ENCODE measurements around the gene FAM162B.
"Not testable (repeated sequence)": the region's sequence is repeated elsewhere in the genome, so short reads cannot be mapped to it uniquely, and the experiment has no call there.

FAM162B gene

GRCh38 chr6:116764961-116765841 lies at the start of gene FAM162B:
Gene FAM162B (minus strand): TSS chr6:116765719. CDS start chr6:116765576, 143 bp downstream.
- DNase-seq = no peak

- DNase-seq = no peak
Measured at GRCh38 chr6:116812051-116812650, 46.6 kb upstream of the FAM162B start.

GRCh38 chr6:116801971-116802370 lies 36.5 kb upstream of the FAM162B start:
- no peak for DNase-seq

DNA sequence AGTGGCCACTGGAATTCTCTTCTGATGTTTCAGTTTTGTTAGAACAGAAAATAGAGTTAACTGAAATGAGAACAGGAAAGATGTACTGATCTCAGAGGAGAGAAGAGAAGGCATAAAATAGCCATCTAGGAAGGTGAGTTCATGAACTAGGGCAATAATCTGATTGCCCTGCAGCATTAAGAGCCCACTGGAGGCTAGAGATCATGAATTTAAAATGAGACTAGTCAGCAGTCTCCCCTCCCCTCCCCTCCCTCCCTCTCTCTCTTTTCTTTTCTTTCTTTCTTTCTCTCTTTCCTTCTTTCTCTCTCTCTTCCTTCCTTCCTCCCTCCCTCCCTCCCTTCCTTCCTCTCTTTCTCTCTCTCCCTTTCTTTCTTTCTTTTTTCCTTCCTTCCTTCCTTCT lies 34.4 kb upstream of the FAM162B start:
- no peak for DNase-seq

DNA sequence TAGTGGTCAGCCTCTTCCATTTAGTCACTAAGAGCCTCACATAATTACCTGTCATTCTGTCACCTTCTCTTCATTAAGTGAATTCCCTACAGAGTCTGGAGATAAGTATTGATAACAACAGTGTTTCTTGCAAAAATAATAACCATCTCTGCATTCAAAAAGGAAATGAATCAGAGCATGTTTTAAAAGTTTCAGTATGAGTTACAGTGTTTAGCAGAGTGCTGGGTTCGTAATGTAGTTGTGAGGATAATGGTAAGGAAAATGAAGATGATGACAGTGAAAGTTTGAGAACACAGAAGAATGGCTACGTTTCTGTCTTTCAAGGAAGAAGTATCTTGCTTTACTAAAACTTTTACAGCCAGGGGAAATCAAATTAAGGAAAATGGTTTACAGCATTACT lies 32.1 kb upstream of the FAM162B start:
- DNase-seq = no peak

DNA sequence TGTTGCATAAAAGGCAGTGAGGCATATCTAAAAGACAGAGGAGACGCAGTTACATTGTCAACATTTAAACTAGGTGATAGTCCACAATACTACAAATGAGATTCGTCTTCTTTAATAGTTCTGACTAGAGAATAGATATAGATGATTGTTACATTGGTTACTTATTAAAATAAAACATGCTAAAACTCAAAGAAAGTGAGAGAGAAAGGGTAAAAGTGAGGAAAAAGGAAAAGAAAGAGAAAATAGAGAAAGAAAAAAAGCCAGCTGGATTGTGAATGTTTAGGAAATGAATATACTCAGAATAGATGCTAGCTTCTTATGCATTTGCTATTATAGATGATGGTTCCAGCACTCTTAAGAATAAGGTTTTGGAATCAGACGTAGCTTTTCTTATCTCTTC lies 27.7 kb upstream of the FAM162B start:
- DNase-seq = no peak

DNA sequence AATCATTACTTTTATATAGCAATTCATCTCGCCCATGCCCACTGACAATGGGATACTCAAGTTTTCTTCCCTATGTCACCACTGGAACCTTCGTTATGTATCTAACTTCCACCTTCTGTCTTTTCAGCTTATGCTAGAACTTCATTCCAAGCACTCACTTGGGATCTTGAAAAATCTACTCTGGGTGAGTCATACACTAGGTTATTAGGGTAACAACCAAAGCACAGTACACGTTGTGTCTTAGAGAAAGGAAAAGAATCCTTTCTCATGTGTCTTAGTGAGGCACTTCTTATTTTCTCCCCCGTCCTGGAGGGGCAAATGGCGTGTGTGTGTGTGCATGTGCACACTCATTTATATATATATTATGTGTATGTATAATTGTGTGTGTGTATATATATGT lies 18.3 kb upstream of the FAM162B start:
- no peak for DNase-seq

- no peak for DNase-seq
Measured at GRCh38 chr6:116779573-116780164, 14.2 kb upstream of the FAM162B start.

- DNase-seq = no peak
Measured at GRCh38 chr6:116773886-116774285, 8.4 kb upstream of the FAM162B start.

GRCh38 chr6:116772450-116772849 lies 6.9 kb upstream of the FAM162B start:
- DNase-seq = no peak

GRCh38 chr6:116767715-116768114 lies 2.2 kb upstream of the FAM162B start:
- no peak for DNase-seq

- DNase-seq = no peak
Measured at GRCh38 chr6:116766506-116767176, 1.1 kb upstream of the FAM162B start.

DNA sequence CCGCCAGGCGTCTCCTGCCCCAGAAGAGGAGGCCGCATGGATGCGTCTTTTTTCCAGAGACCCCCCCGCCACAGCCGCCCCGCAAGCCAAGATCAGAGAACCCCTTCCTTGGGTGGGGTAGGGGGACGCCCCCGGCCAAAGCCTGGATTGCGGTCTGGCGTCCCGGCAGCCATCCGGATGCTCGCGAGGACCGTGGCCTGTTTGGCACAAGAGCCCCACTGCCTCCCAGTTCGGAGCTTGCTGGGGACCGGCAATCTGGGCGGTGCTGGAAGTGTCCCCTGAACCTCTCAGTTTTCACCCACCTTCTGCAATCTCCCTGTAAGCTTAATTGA lies 924 bp downstream of the FAM162B start:
- no peak for DNase-seq

GRCh38 chr6:116763906-116764628 lies 1.5 kb downstream of the FAM162B start:
- no peak for DNase-seq

DNA sequence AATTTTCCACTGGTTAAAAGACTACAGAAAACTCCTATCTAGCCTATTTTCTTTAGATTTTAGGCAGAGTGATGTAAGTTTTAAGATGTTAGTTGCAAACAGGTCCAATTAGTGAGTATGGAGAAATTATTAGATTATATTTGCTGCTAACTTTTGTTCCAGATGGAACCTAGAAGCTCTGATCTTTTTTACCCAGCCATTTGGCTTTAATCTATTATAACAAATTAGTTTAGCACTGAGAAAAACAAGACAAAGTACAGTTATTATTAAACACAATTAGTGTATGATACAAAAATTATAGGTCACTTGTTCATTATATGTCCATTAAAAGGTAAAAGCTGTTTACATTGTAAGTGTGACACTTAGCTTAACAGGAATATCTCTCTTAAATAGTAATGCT lies 2.5 kb downstream of the FAM162B start:
- DNase-seq = no peak

GRCh38 chr6:116762235-116762634 lies 3.3 kb downstream of the FAM162B start:
- no peak for DNase-seq

DNA sequence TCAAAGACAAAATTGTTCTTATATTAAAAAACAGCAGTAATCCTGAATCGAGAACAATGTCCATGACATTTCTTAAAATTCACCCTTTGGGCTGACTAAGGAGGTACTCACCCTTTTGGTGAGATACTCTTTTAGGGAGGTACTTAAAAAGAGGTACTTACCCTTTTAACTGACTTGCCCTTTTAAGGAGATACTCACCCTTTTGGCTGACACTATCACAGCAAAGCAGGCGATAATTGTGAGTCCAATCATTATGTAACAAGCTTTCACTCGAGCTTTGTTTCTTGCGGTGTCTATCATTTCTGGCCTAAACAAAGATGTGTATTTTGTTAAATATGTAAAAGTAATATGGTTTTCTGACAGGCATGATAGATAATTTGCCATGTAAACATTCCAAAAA lies 3.7 kb downstream of the FAM162B start:
- no peak for DNase-seq

DNA sequence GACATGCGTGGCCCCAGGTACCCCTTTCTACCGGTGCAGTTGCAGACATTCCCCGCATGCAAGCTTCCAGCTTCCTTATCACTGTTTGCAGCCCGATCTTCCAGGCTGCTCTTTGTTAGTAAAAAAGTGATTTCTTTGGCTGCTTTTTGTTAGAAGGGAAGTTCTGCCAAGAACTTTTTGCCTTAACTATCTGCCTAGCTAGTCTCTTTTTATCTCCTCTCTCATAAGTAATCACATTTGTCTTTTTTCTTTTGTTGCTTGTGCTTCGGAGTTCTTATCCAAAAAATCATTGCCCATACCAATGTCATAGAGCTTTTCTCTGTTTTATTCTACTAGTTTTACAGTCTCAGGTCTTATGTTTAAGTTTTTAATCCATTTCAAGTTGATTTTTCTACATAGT lies 20.3 kb downstream of the FAM162B start:
- no peak for DNase-seq

- DNase-seq = no peak
Measured at GRCh38 chr6:116741571-116741970, 23.9 kb downstream of the FAM162B start.

GRCh38 chr6:116740486-116740885 lies 25.0 kb downstream of the FAM162B start:
- not testable (repeated sequence) for DNase-seq

DNA sequence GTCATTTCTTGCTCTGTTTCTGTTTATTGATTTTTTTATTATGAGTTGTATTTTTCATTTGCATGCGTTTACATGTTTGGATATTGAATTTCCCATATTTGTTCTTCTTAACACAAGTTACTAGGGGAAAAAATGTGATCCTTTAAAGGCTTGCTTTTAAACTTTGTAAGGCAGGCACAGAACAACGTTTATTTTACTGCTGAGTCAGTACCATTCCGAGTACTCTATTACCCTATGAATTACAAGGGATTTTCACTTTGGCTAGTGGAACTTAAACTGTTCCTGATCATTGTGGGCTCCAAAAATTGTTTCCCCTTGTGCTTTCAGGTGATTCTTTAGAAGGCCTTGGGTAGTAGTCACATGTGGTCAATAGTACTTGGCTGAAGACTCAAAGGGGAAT lies 28.5 kb downstream of the FAM162B start:
- DNase-seq = no peak

DNA sequence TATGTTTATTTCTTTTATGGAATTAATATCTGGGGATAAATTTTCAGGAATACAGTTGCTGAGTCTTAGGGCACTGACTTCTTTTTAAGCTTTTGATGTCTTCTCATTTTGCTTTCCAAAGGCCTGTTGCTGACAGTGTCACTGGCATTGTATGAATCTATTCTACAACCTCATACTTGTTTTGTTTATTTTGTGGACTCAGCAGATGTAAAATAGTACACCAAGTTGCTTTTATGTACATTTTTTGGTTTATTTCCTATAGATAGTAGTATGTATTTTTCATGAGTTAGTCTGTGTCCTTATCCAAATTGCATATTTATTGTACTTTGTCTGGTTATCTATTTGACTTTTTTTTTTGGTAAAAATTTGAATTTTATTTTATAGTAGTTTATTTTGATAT lies 35.0 kb downstream of the FAM162B start:
- DNase-seq = no peak

- DNase-seq = no peak
Measured at GRCh38 chr6:116726947-116727346, 38.6 kb downstream of the FAM162B start.
